ENCODE measurements around the gene TLX2.

DNA sequence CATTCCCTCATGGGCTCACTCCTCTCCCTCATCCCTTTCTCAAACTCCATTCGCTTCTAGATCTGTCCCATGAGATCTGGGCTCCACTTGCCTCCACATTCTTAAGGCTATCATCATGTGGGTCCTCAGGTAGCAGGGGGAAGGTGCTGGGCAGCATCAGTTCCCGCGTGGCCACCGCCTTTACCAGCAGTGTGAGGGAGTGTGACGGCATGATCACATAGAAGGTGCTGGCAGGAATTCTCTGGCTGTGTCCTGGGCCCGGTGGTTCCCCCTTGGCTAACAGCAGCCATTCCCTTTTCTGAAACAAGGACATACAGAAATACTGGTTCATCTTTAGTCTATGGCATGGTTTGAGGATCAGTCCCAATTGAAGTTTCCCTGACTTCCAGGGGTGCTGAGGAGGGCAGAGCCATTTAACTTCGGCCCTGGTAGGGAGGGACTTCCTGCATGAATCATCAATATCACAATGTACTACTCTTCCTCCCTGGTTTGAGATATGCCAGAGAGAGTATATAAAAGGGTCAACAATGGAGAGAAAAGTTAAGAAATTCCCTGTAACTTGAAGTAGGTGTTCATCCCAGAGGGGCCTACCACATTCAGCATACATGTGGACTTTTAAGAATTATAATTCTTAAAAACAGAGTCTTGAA lies 48.0 kb downstream of the TLX2 start:
- TF ChIP-seq CTCF (conservative IDR thresholded peaks at IDR 0.05; ENCODE audit: low read depth, low read length) (no peak), EZH2 (IDR thresholded peaks at IDR 0.05; ENCODE audit: borderline replicate concordance, low read depth, low read length, poor library complexity, severe bottlenecking) (no peak)
